ENCODE data around the gene MTCL1. TPM values are rescaled to one million over a fixed set of nuclear protein-coding genes. Genes with fewer than 3 reads are reported as not detected.

The MTCL1 gene
- total and polyA plus RNA-seq, 2 of the 8 experiments (the other 6 are each of a cell fraction or from before 2014, with no cell fraction given): 16.6 to 60.8 TPM

DNA sequence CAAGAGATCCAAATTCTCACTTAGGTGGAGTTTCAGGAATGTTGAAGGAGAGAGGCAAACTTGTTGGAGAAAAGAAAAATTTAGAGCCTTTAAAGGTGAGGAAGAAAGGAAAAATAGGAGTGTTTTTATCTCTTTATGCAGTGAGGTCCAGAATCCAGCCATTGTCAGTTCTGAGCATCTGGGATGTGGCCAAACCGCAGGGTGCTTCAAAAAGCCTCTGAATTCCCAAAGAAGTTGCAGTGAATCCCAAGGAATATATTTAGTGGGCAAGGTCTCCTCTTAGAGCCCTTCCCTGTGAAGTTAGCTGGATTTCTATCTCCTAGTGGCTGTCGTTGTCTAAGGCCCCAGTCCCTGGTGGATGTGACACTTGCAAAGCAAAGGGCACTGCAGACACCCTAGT lies 51.2 kb downstream of the MTCL1 start:
- Histone ChIP-seq H2AK5ac (ENCODE audit: low read depth, low read length) (no peak overlapping the region), H3K36me3 (ENCODE audit: control insufficient read depth in 2 of 4, insufficient read depth in 4 of 4, low read length in 3 of 4) (peaks cover 0 to 17% (median 3%) of the 10 kb centered on the region in 4 experiments; a peak in 3 of 8 replicates), H3K23me2 (ENCODE audit: low read depth, low read length) (no peaks in the 10 kb centered on the region), H3K18ac (ENCODE audit: extremely low read depth, low read length) (no peak overlapping the region), H4K8ac (ENCODE audit: extremely low read depth, insufficient read depth, low read length) (no peak overlapping the region), H3K4me1 (replicated peaks in 1 of 4; ENCODE audit: control insufficient read depth in 3 of 4, insufficient read depth in 4 of 4, low read length in 3 of 4) (no peaks in the 10 kb centered on the region; a peak in 1 of 7 replicates), H2BK15ac (ENCODE audit: low read length) (no peak overlapping the region), H3K79me2 (ENCODE audit: control insufficient read depth in 1 of 2, insufficient read depth in 2 of 2, low read length in 2 of 2) (peaks cover 0 to 14% of the 10 kb centered on the region in 2 experiments; a peak in 1 of 4 replicates), H4K5ac (ENCODE audit: insufficient read length, low read depth, low read length) (no peak overlapping the region), H2BK12ac (ENCODE audit: low read depth, low read length) (no peak overlapping the region), H2BK5ac (ENCODE audit: low read depth, low read length) (no peak overlapping the region), H3K14ac (ENCODE audit: insufficient read length) (no peak overlapping the region), H4K20me1 (replicated peaks in 1 of 2; ENCODE audit: control insufficient read depth in 1 of 2, insufficient read depth in 2 of 2, low read length in 2 of 2) (no peaks in the 10 kb centered on the region), H3K23ac (ENCODE audit: insufficient read length) (no peak overlapping the region), H3K4ac (replicated peaks; ENCODE audit: insufficient read length, low read depth, low read length) (no peak overlapping the region), H3K56ac (replicated peaks; ENCODE audit: insufficient read length, low read depth, low read length) (no peak overlapping the region), H3K27ac (ENCODE audit: low read depth, low read length) (no peak overlapping the region), H3K79me1 (ENCODE audit: low read depth, low read length) (peaks cover 9% of the 10 kb centered on the region), H2BK120ac (replicated peaks; ENCODE audit: low read depth, low read length) (no peak overlapping the region), H3K4me3 (ENCODE audit: extremely low read depth in 1 of 4, insufficient read depth in 2 of 4, low read depth in 3 of 4, low read length in 4 of 4) (no peak overlapping the region), H3K9me3 (ENCODE audit: insufficient read depth in 2 of 2, low read depth in 1 of 2, low read length in 1 of 2) (peaks cover 0 to 5% of the 10 kb centered on the region in 2 experiments; a peak in 2 of 4 replicates), H2BK20ac (ENCODE audit: low read length) (no peak overlapping the region), H3K9ac (replicated peaks in 1 of 4; ENCODE audit: extremely low read depth in 1 of 4, low read depth in 3 of 4, low read length in 3 of 4) (no peak overlapping the region), H3K27me3 (replicated peaks in 1 of 4; ENCODE audit: control insufficient read depth in 3 of 4, extremely low read depth in 1 of 4, insufficient read depth in 3 of 4, low read length in 3 of 4) (no peaks in the 10 kb centered on the region; a peak in 1 of 7 replicates), H4K91ac (replicated peaks; ENCODE audit: insufficient read length, low read length) (no peak overlapping the region), H2AFZ (ENCODE audit: low read length) (no peak overlapping the region), H3K4me2 (ENCODE audit: insufficient read depth in 1 of 2, low read depth in 2 of 2, low read length in 2 of 2) (no peak overlapping the region)
- DNase-seq (ENCODE audit: low read depth in 1 of 2, low spot score in 2 of 2) (no peak), FAIRE-seq (no peak)
- ChIA-PET CTCF (ENCODE audit: partially characterized antibody) (interaction anchor here (1.1 kb wide), 1 partner anchor 10 kb away, joined by 5 read pairs; no protein-coding TSS in a partner anchor), POLR2A (ENCODE audit: partially characterized antibody) (no interaction called here)
- TF ChIP-seq MAFK (IDR thresholded peaks at IDR 0.05; ENCODE audit: low read depth, low read length) (no peak), CHD2 (IDR thresholded peaks at IDR 0.05; ENCODE audit: low read length) (no peak), HDAC6 (IDR thresholded peaks at IDR 0.05; ENCODE audit: low read depth, low read length) (no peak), POLR2A (IDR thresholded peaks at IDR 0.05; ENCODE audit: control extremely low read depth in 1 of 2, low read depth in 2 of 2, low read length in 2 of 2) (no peak), KDM1A (IDR thresholded peaks at IDR 0.05; ENCODE audit: borderline replicate concordance, low read length) (no peak), TBP (IDR thresholded peaks at IDR 0.05; ENCODE audit: low read depth, low read length) (no peak), SIN3A (conservative IDR thresholded peaks at IDR 0.05 in 1 of 2, IDR thresholded peaks at IDR 0.05 in 1 of 2; ENCODE audit: low read depth in 1 of 2, low read length in 2 of 2) (no peak), CREB1 (IDR thresholded peaks at IDR 0.05) (no peak), SP2 (IDR thresholded peaks at IDR 0.05; ENCODE audit: low read length) (no peak), JUN (IDR thresholded peaks at IDR 0.05; ENCODE audit: low read depth, low read length) (no peak), NRF1 (IDR thresholded peaks at IDR 0.05; ENCODE audit: low read depth, low read length) (no peak)
- TF ChIP-seq, protein P1, sequence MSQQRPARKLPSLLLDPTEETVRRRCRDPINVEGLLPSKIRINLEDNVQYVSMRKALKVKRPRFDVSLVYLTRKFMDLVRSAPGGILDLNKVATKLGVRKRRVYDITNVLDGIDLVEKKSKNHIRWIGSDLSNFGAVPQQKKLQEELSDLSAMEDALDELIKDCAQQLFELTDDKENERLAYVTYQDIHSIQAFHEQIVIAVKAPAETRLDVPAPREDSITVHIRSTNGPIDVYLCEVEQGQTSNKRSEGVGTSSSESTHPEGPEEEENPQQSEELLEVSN (IDR thresholded peaks at IDR 0.05): no peak
- WGBS, 2 experiments (ENCODE audit: extremely low coverage in 1 of 2, insufficient coverage in 1 of 2, insufficient read length in 1 of 2, insufficient replicate concordance in 2 of 2, low coverage in 1 of 2, low lambda C conversion rate in 2 of 2, missing lambda C conversion rate in 1 of 2): 92% methylated on average over 2 of the region's 2 CpGs; no CpG with 5 or more reads in 1 of the 2 experiments
